HepG2 (cell line): ENCODE data around the gene CDC42EP1. TPM values are rescaled to one million over a fixed set of nuclear protein-coding genes. Genes with fewer than 3 reads are reported as not detected.
A peak's percentile ranks its signal among the peaks of the same experiment; 100 is the strongest.

ENCODE experiments used
- AGO1 ChIP-seq: fragments of 200-400 bp; formaldehyde crosslinking; IDR thresholded peaks from 2 replicates; pipeline ENCODE4 v1.6.1; 2017; ENCODE audit warnings: mild to moderate bottlenecking, low read depth, low read length, moderate library complexity; ENCODE audit not compliant: poor library complexity, severe bottlenecking
- ATF7-NPFF ChIP-seq: sonication (generic); formaldehyde crosslinking; IDR thresholded peaks from 2 replicates; pipeline ENCODE4 v1.8.1; 2023; ENCODE audit warnings: mild to moderate bottlenecking, low read depth, missing genetic modification reagents, moderate library complexity
- CCDC6 ChIP-seq: sonication (generic); formaldehyde crosslinking; IDR thresholded peaks from 2 replicates; pipeline ENCODE4 v1.8.1; 2022; ENCODE audit warnings: mild to moderate bottlenecking, missing genetic modification reagents, moderate library complexity
- IKZF4 ChIP-seq: sonication (generic); formaldehyde crosslinking; IDR thresholded peaks from 2 replicates; pipeline ENCODE4 v1.5.1; 2020; ENCODE audit warnings: borderline replicate concordance, mild to moderate bottlenecking, low read depth, missing genetic modification reagents; ENCODE audit errors: not compliant biosample characterization
- ONECUT2 ChIP-seq: sonication (generic); formaldehyde crosslinking; IDR thresholded peaks from 2 replicates; pipeline ENCODE4 v1.4.0; 2020; ENCODE audit warnings: missing genetic modification reagents
- SAFB2 ChIP-seq: sonication (generic); formaldehyde crosslinking; IDR thresholded peaks from 2 replicates; pipeline ENCODE4 v1.5.1; 2020; ENCODE audit warnings: missing genetic modification reagents, low read depth, mild to moderate bottlenecking, borderline replicate concordance
- SATB2 ChIP-seq: sonication (generic); formaldehyde crosslinking; IDR thresholded peaks from 2 replicates; pipeline ENCODE4 v1.5.0; 2020; ENCODE audit warnings: missing genetic modification reagents
- THAP11 ChIP-seq: IDR thresholded peaks from 2 replicates; pipeline ENCODE4 v1.6.1; 2016; ENCODE audit warnings: missing biosample characterization, missing genetic modification reagents
- ZNF446 ChIP-seq: sonication (generic); formaldehyde crosslinking; IDR thresholded peaks from 2 replicates; pipeline ENCODE4 v1.5.0; 2020; ENCODE audit warnings: mild to moderate bottlenecking, missing genetic modification reagents
- ZNF558 ChIP-seq: sonication (generic); formaldehyde crosslinking; IDR thresholded peaks from 2 replicates; pipeline ENCODE4 v1.9.0; 2022; ENCODE audit warnings: mild to moderate bottlenecking, missing genetic modification reagents, borderline replicate concordance
- ZNF562 ChIP-seq: sonication (generic); formaldehyde crosslinking; IDR thresholded peaks from 2 replicates; pipeline ENCODE4 v1.8.0; 2022; ENCODE audit warnings: missing genetic modification reagents, borderline replicate concordance
- ZNF614 ChIP-seq: IDR thresholded peaks from 2 replicates; pipeline ENCODE4 v1.6.1; 2018; ENCODE audit warnings: missing biosample characterization, missing genetic modification reagents, inconsistent platforms, borderline replicate concordance
- ZNF761 ChIP-seq: sonication (generic); formaldehyde crosslinking; conservative IDR thresholded peaks from 2 replicates; pipeline ENCODE4 v1.4.0; 2020; ENCODE audit warnings: mild to moderate bottlenecking, missing genetic modification reagents
- ZNF816 ChIP-seq: sonication (generic); formaldehyde crosslinking; IDR thresholded peaks from 2 replicates; pipeline ENCODE4 v1.8.0; 2022; ENCODE audit warnings: missing genetic modification reagents, mild to moderate bottlenecking, borderline replicate concordance
- ZNF850 ChIP-seq: sonication (generic); formaldehyde crosslinking; conservative IDR thresholded peaks from 2 replicates; pipeline ENCODE4 v1.9.0; 2021; ENCODE audit warnings: mild to moderate bottlenecking, missing genetic modification reagents
- polyA plus RNA-seq, 8 experiments: library from polyadenylated mRNA; depleted of rRNA in 3 of 8; stranded (reverse) in 7 of 8; unstranded in 1 of 8; fragments of >200 nt; fragmentation: Illumina TruSeq in 4 of 8; extraction: Trizol in 4 of 8; gene quantifications; 2 replicates each; pipeline versions ENCODE4 v1.2.1 to v1.2.3, GENCODE V29; 2011 to 2016; ENCODE audit warnings: low read depth in 4 of 8, missing spikeins in 1 of 8, mixed read lengths in 1 of 8; ENCODE audit not compliant: insufficient read depth in 1 of 8
- total RNA-seq, 5 experiments: library from RNA; depleted of rRNA; stranded (reverse); fragments of >200 nt; fragmentation: Illumina TruSeq; extraction: Trizol; gene quantifications; 2 replicates each; pipeline ENCODE4 v1.2.3, GENCODE V29; 2016; ENCODE audit warnings: low read depth in 1 of 5
- TF ChIP-seq, protein P1 (sequence below): sonication (generic); formaldehyde crosslinking; IDR thresholded peaks from 2 replicates; pipeline ENCODE4 v1.8.0; 2022; ENCODE audit warnings: mild to moderate bottlenecking, missing genetic modification reagents, borderline replicate concordance
- TF ChIP-seq, protein P2 (sequence below): sonication (generic); formaldehyde crosslinking; IDR thresholded peaks from 2 replicates; pipeline ENCODE4 v1.9.0; 2021; ENCODE audit warnings: mild to moderate bottlenecking, missing genetic modification reagents
- TF ChIP-seq, protein P3 (sequence below): sonication (generic); formaldehyde crosslinking; conservative IDR thresholded peaks from 2 replicates; pipeline ENCODE4 v1.4.0; 2020; ENCODE audit warnings: missing genetic modification reagents

The CDC42EP1 gene
- total and polyA plus RNA-seq, 2 of the 13 experiments (the other 11 are each of a cell fraction or from before 2014, with no cell fraction given): 17.1 to 29.5 TPM

DNA sequence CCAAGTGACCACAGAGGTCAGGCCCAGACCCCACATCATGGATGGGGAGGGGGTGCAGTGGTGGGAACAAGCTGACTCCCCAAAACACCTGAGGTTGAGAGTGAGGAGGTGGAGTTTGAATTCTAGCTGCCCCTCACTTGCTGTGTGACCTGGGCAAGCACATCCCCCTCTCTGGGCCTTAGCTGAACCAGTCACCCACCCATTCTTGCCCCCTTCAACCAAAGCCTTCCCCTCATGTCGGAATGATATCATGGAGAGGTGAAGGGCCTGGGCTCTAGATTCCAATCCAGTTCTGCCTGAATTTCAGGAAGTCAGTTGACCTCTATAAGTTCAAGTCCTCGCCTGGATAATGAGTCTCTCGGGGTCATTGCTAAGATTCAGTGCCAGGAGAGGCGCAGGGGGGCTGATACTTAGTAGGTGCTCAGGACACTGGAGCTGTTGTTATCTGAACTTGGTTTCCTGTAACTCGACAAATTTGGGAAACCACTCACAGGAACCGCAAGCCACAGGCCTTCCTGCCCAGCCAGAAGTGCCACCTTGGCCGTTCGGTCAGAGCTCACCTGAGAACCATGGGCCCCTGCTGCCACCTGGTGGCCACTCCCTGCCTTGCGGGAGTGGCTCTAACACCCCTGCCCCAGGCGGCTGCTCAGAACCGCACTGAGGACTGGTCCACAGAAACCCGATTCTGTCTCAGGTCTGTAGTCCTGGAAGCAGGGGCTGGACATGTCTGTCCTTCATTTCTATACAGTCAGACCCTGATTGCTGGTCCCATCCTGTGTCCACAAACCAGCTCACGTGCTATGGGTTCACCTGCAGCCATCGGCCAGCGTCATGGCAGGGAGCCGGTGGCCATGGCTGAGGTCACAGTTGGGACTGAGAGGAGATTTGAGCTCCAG, 6.9 kb downstream of the CDC42EP1 start (continued):
- TF ChIP-seq ZNF558 (CRISPR knock-in tag) (no peak; the same call in 1 of the 2 replicates), ZNF850 (CRISPR knock-in tag) (no peak), IKZF4 (no peak), ZNF761 (CRISPR knock-in tag) (no peak), THAP11 (CRISPR knock-in tag) (0 out of 2 replicates have a peak, but pooled peaks have one; percentile 18), ZNF562 (no peak), ONECUT2 (CRISPR knock-in tag) (no peak), ZNF614 (CRISPR knock-in tag) (no peak), AGO1 (no peak), SAFB2 (CRISPR knock-in tag) (no peak), ZNF446 (CRISPR knock-in tag) (0 out of 2 replicates have a peak, but pooled peaks have one; percentile 38), ZNF816 (no peak), ATF7-NPFF (CRISPR knock-in tag) (no peak), CCDC6 (CRISPR knock-in tag) (no peak), SATB2 (no peak)
- TF ChIP-seq, protein P1, sequence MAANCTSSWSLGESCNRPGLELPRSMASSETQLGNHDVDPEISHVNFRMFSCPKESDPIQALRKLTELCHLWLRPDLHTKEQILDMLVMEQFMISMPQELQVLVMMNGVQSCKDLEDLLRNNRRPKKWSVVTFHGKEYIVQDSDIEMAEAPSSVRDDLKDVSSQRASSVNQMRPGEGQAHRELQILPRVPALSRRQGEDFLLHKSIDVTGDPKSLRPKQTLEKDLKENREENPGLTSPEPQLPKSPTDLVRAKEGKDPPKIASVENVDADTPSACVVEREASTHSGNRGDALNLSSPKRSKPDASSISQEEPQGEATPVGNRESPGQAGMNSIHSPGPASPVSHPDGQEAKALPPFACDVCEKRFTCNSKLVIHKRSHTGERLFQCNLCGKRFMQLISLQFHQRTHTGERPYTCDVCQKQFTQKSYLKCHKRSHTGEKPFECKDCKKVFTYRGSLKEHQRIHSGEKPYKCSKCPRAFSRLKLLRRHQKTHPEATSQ: no peak
- TF ChIP-seq, protein P2, sequence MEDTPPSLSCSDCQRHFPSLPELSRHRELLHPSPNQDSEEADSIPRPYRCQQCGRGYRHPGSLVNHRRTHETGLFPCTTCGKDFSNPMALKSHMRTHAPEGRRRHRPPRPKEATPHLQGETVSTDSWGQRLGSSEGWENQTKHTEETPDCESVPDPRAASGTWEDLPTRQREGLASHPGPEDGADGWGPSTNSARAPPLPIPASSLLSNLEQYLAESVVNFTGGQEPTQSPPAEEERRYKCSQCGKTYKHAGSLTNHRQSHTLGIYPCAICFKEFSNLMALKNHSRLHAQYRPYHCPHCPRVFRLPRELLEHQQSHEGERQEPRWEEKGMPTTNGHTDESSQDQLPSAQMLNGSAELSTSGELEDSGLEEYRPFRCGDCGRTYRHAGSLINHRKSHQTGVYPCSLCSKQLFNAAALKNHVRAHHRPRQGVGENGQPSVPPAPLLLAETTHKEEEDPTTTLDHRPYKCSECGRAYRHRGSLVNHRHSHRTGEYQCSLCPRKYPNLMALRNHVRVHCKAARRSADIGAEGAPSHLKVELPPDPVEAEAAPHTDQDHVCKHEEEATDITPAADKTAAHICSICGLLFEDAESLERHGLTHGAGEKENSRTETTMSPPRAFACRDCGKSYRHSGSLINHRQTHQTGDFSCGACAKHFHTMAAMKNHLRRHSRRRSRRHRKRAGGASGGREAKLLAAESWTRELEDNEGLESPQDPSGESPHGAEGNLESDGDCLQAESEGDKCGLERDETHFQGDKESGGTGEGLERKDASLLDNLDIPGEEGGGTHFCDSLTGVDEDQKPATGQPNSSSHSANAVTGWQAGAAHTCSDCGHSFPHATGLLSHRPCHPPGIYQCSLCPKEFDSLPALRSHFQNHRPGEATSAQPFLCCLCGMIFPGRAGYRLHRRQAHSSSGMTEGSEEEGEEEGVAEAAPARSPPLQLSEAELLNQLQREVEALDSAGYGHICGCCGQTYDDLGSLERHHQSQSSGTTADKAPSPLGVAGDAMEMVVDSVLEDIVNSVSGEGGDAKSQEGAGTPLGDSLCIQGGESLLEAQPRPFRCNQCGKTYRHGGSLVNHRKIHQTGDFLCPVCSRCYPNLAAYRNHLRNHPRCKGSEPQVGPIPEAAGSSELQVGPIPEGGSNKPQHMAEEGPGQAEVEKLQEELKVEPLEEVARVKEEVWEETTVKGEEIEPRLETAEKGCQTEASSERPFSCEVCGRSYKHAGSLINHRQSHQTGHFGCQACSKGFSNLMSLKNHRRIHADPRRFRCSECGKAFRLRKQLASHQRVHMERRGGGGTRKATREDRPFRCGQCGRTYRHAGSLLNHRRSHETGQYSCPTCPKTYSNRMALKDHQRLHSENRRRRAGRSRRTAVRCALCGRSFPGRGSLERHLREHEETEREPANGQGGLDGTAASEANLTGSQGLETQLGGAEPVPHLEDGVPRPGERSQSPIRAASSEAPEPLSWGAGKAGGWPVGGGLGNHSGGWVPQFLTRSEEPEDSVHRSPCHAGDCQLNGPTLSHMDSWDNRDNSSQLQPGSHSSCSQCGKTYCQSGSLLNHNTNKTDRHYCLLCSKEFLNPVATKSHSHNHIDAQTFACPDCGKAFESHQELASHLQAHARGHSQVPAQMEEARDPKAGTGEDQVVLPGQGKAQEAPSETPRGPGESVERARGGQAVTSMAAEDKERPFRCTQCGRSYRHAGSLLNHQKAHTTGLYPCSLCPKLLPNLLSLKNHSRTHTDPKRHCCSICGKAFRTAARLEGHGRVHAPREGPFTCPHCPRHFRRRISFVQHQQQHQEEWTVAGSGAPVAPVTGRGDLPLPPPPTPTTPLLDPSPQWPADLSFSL (CRISPR knock-in tag): no peak
- TF ChIP-seq, protein P3, sequence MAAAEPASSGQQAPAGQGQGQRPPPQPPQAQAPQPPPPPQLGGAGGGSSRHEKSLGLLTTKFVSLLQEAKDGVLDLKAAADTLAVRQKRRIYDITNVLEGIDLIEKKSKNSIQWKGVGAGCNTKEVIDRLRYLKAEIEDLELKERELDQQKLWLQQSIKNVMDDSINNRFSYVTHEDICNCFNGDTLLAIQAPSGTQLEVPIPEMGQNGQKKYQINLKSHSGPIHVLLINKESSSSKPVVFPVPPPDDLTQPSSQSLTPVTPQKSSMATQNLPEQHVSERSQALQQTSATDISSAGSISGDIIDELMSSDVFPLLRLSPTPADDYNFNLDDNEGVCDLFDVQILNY (CRISPR knock-in tag): no peak
